ENCODE results near the gene QDPR. TPM values are rescaled to one million over a fixed set of nuclear protein-coding genes. Genes with fewer than 3 reads are reported as not detected.
"Not testable (repeated sequence)": the region's sequence is repeated elsewhere in the genome, so short reads cannot be mapped to it uniquely, and the experiment has no call there.

Gene QDPR
- total RNA-seq, 4 donors from 2014 or later, result 3.8 to 9.7 (median 5.9) TPM

DNA sequence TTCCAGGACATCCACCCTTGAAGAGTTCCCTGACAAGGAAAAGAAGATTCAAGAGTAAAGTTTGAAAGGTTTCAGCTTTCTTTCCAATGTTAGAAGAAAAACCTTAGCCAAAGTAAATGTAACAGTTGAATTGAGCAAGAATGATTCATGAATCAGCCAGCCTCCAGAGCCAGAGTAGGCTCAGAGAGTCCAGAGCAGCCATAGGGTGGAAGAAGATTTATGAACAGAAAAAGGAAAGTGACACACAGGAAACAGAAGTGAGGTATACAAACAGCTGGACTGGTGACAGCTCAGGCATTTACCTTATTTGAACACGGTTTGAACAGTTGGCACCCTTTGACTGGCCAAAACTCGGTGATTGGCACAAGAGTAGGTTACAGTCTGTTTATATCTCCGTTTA, 63.2 kb downstream of the QDPR start:
- no peak overlapping the region for H3K4me3 ChIP-seq (ENCODE audit: low read depth, poor library complexity, severe bottlenecking)
- TF ChIP-seq, protein P1, sequence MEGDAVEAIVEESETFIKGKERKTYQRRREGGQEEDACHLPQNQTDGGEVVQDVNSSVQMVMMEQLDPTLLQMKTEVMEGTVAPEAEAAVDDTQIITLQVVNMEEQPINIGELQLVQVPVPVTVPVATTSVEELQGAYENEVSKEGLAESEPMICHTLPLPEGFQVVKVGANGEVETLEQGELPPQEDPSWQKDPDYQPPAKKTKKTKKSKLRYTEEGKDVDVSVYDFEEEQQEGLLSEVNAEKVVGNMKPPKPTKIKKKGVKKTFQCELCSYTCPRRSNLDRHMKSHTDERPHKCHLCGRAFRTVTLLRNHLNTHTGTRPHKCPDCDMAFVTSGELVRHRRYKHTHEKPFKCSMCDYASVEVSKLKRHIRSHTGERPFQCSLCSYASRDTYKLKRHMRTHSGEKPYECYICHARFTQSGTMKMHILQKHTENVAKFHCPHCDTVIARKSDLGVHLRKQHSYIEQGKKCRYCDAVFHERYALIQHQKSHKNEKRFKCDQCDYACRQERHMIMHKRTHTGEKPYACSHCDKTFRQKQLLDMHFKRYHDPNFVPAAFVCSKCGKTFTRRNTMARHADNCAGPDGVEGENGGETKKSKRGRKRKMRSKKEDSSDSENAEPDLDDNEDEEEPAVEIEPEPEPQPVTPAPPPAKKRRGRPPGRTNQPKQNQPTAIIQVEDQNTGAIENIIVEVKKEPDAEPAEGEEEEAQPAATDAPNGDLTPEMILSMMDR (IDR thresholded peaks at IDR 0.05), result no peak
- no peak for TF ChIP-seq POLR2A (IDR thresholded peaks at IDR 0.05)
- DNase-seq (ENCODE audit: low spot score in 2 of 2), result no peak
- WGBS, 2 donors, result 51 to 53% methylated on average over 3 of the region's 3 CpGs
- intact Hi-C loops (cut with DNase I; ENCODE audit: low total_unique reads), result no loop called here

DNA sequence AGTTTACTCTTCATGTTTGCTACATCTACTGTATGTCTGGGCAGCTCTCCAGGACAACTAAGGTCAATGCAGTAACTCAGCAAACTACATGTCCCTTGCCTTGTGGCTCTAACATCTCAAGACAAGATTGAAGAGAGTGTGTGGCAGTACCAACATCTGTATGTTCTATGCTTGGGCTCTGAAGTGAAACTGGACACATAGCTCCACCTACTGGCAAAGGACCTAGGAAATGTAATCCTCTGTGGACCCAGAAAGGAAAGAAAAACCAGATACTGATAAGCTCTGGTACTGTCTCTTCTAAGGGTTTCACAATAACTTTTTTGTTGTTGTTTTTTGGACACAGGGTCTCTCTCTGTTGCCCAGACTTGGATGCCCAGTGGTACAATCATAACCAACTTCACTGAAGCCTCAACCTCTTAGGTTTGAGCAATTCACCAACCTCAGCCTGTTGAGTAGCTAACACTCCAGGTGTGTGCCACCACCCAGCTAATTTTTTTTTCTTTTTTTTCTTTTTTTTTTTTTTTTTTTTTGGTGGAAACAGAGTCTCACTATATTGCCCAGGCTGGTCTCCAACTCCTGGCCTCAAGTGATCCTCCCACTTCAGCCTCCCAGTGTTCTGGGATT, 64.1 kb downstream of the QDPR start:
- H3K4me3 ChIP-seq (ENCODE audit: low read depth, poor library complexity, severe bottlenecking), result no peak overlapping the region
- TF ChIP-seq POLR2A (IDR thresholded peaks at IDR 0.05), result no peak
- TF ChIP-seq, protein P1 (IDR thresholded peaks at IDR 0.05), result no peak
- peak in 1 of 2 donors; percentile 41 for DNase-seq (ENCODE audit: low spot score in 2 of 2)
- intact Hi-C loops (cut with DNase I; ENCODE audit: low total_unique reads), result no loop called here

DNA sequence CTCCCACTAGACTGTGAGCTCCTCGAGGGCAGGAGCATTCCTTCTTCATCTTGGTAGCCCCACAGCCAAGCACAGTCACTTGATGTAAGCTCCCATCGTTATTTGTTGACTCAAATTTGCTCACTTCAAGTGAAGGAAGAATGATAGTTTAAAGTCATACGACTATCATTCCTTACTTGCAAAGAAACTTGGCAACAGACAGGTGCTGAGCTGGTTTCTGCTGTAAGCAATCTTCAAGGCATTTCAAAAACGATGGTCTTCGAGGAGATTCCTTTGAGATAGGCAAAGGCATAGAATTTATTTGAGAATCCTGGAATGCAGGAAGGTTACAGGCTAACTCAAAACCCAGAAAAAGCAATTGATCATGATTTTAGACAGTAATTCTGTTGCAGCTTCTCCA, 64.8 kb downstream of the QDPR start:
- intact Hi-C loops (cut with DNase I; ENCODE audit: low total_unique reads), result no loop called here
- H3K4me3 ChIP-seq (ENCODE audit: low read depth, poor library complexity, severe bottlenecking), result no peak overlapping the region
- no peak for DNase-seq (ENCODE audit: low spot score in 2 of 2)
- WGBS, 2 donors, result 42 to 67% methylated on average over 5 of the region's 5 CpGs
- TF ChIP-seq POLR2A (IDR thresholded peaks at IDR 0.05), result no peak
- TF ChIP-seq, protein P1 (IDR thresholded peaks at IDR 0.05), result no peak

DNA sequence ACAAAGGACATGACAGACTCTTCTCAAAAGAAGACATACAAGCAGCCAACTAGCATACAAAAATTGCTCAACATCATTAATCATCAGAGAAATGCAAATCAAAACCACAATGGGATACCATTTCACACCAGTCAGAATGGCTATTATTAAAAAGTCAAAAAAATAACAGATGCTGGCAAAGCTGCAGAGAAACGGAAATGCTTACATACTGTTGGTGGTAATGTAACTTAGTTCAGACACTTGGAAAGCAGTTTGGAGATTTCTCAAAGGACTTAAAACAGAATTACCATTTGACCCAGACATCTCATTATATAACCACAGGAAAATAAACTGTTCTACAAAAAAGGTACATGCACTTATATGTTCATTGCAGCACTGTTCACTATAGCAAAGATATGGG, 69.4 kb downstream of the QDPR start:
- WGBS, 2 donors, result 36 to 69% methylated on average over 1 of the region's 1 CpG
- DNase-seq (ENCODE audit: low spot score in 2 of 2); intact Hi-C loops (cut with DNase I; ENCODE audit: low total_unique reads); H3K4me3 ChIP-seq (ENCODE audit: low read depth, poor library complexity, severe bottlenecking): not testable (repeated sequence)

DNA sequence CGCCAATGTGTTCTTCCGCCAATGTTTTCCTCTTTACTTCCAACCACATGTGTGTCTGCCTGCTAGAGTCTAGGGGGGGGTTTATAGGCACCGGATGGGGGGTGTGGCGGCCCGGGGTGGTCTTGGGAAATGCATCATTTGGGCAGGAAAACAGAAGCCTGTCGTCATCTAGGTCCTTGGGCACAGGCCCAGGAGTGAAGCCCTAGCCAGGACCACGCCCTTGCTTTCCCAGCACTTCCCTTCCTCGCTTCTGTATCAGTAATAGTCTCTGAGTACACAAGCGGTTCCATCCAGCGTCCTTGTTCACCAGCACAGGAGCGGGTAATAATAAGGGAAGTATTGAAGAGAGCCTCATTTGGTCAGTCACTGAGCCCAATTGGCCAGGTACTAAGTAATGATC, 74.5 kb downstream of the QDPR start:
- intact Hi-C loops (cut with DNase I; ENCODE audit: low total_unique reads), result no loop called here
- TF ChIP-seq POLR2A (IDR thresholded peaks at IDR 0.05), result no peak
- TF ChIP-seq, protein P1 (IDR thresholded peaks at IDR 0.05), result no peak
- WGBS, 2 donors, result 87 to 91% methylated on average over 11 of the region's 11 CpGs
- no peak overlapping the region for H3K4me3 ChIP-seq (ENCODE audit: low read depth, poor library complexity, severe bottlenecking)
- DNase-seq (ENCODE audit: low spot score in 2 of 2), result no peak

DNA sequence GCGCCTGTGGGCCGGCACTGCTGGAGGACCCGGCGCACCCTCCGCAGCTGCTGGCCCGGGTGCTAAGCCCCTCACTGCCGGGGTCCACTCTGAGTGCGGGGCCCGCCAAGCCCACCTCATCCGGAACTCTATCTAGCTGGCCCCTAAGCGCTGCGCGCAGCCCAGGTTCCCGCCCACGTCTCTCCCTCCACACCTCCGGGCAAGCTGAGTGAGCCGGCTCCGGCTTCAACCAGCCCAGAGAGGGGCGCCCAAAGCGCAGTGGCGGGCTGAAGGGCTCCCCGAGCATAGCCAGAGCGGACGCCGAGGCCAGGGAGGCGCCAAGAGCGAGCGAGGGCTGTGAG, 75.2 kb downstream of the QDPR start:
- no peak for DNase-seq (ENCODE audit: low spot score in 2 of 2)
- TF ChIP-seq POLR2A (IDR thresholded peaks at IDR 0.05), result no peak
- TF ChIP-seq, protein P1 (IDR thresholded peaks at IDR 0.05), result no peak
- intact Hi-C loops (cut with DNase I; ENCODE audit: low total_unique reads), result no loop called here
- 96 to 98% methylated on average over 27 to 28 of the region's 28 CpGs for whole genome bisulfite sequencing, 2 donors
- H3K4me3 ChIP-seq (ENCODE audit: low read depth, poor library complexity, severe bottlenecking), result no peak overlapping the region

Other genes with a start within 250 kb of the QDPR start
- gene CLRN2, start 3.1 kb upstream of the QDPR start, total RNA-seq, result not detected
- gene LAP3, start 65.1 kb upstream of the QDPR start, total RNA-seq, result 10 to 100 TPM; 31.9 to 65.6 (median 52.7) TPM
- gene MED28, start 102.6 kb upstream of the QDPR start, total RNA-seq, result 10 to 100 TPM in 2 of 4 donors, 1 to 10 TPM in 2; 8.1 to 11.8 (median 9.5) TPM